Stimulated activated CD4-positive, alpha-beta T cell treated with anti-CD3 and anti-CD28 coated beads, TNF-alpha, amount 100 ng/mL, for 48 hours (primary cell): ENCODE results near the gene TPRG1L.
A peak's percentile ranks its signal among the peaks of the same experiment; 100 is the strongest.
"Not testable (repeated sequence)": the region's sequence is repeated elsewhere in the genome, so short reads cannot be mapped to it uniquely, and the experiment has no call there.

Source experiments
- DNase-seq, 3 donors: peaks; one replicate each; pipeline ENCODE4 v3.0.0-alpha.2; 2020; ENCODE audit warnings: low read depth in 3 of 3

The TPRG1L gene

DNA sequence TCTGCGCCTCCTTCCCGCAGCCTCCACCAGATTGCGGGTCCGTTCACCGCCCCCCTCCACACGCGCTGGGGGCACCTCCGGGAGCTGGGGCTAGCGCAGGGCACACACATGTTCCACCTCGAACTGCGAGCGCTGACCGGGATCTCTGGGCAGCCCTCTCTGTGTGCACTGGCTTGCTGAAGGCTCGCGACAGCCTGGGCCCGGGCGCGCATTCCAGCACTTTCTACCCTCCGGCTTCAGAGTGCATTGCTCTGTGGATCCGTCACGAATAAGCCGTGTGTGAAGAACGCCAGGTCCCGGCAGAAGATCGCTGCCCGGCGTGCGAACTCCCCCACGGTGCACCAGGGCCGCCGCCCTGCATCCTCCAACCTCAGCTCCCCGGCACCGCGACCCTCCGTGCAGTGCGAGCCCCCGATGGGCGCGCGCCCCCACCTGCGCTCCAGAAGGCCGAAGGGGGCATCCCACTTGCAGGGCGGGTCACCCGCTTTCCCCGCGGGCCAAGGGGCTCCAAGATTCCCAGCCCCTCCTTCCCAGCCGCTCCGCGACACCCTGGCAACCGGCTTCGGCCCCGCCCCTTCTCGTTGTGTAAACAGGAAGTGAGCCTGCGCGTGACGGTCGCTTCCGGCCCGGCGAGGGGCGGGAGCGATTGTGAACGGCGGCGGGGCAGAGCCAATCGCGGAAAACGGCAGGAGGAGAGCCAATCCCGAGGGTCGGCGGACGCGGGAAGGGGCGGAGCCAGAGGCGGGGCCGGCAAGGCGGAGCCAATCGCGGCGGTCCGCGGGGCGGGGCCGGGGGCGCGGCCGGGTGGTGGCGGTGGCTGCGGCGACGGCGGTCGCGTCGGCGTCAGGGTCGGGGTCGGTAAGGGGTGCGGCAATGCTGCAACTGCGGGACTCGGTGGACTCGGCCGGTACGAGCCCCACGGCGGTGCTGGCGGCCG lies at the start of gene TPRG1L:
Gene TPRG1L (plus strand): TSS at position 816 of the 937 bp plus-strand sequence. CDS start 58 bp downstream, at position 874.
- peak; percentile 95 to 97 (median 96) for DNase-seq

GRCh38 chr1:3575515-3575914 lies 49.3 kb upstream of the TPRG1L start:
- not testable (repeated sequence) for DNase-seq

- no peak for DNase-seq
Observed at GRCh38 chr1:3575993-3576392, 48.8 kb upstream of the TPRG1L start.

DNA sequence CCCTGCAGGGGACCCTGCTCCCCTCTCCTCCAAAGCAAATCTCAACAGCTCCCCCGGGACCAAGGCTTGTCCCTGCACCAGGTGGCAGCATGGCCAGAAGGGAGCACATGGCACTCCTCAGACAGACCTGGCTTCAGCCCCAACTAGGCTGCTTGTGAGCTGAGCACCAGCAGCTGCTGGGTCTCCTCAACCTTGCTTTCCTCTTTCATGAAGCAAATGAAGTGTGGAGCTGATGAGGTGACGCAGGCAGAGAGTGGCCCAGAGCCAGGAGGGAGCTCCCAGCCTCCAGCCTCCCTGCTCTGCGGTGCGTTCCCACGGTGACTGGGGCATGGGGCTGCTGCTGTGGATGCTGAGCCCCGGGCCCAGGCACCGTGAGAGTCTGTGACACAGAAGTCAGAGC lies 47.5 kb upstream of the TPRG1L start:
- DNase-seq = no peak

DNA sequence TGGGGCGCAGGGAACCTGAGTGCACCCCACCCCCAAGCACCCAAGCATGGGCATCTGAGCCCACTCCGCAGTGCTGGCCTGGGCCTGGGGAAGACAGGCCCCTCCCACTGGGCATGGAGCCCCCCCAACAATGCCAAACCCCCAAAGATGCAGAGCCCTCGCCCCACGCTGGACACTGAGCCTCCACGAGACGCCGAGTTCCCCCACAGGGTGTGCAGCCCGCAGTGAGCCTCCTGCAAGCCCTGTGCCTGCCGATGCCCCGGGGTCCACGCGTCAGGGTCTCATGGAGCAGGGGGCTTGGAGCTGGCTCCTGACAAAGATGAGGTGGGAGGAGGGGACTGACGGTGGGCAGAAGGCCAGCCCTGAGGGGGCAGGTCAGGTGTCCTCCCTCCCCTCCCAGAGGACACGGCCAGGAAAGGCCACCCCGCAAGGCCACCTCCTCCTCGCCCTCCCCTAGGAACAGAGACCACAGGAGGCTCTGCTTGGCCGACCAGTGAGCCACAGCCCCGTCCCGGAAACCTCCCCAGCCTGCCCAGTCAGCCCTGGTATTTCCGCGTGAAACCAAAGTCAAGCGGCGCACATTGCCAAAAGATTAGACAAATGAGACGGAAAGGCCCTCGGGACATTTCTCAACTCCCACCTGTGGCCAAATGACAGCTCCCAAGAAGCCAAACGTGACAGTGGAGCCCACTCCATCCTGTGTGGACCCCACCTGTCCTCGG lies 46.9 kb upstream of the TPRG1L start:
- no peak for DNase-seq

GRCh38 chr1:3578433-3578805 lies 46.4 kb upstream of the TPRG1L start:
- no peak for DNase-seq

GRCh38 chr1:3578906-3579305 lies 45.9 kb upstream of the TPRG1L start:
- DNase-seq = no peak

DNA sequence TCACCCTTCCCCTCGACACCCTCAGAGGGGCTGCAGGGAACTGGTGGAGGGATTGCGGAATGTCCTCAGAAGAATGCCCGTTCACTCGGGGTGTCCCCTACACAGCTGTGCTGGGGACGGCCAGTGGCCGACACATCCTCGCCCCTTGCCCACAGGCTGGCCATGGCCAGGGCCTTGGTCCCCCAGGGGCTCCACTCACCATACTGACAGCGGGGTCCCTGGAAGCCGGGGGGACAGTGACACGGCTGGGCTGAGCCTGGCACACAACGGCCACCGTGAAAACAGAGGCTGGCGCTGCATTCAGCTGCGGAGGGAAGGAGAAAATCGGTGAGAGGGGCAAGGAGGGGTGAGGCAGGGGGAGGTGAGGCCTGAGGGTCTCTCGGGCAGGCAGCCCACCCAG lies 45.2 kb upstream of the TPRG1L start:
- no peak for DNase-seq

- DNase-seq = no peak
Observed at GRCh38 chr1:3580231-3580630, 44.6 kb upstream of the TPRG1L start.

DNA sequence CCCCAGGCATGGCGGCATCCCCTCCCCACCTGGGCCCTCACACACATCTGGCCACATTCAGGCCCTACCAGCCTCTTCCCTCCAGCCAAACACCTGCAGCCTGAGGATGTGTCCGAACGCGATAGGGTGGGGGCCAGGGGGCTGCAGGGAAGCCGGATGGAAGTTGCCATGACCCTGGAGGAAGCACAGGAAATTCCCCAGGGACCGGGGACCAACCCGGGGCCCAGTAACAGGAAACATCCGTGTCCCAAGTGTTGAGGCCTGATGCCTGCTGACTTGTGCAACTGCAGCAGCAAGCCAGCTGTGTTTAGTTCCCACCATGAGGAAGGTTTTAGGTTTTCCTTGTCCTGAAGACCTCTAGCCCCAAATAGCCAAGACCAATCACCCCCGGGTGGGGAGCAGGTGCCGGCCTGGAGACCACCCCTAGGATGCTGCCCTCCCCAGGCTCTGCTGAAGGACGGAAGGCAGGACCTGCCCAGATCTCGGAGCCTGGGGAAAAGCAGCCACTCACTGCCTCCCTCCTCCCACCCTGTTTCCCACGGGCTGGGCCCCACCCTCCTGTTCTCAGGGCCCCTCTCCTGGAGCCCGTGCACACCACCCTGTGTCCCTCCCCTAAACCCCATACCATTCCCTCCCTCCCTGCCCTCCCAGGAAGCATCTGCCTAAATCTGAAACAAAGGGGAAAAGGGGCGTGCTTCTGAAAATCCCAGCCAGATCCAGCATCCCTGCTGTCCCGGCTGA lies 43.3 kb upstream of the TPRG1L start:
- DNase-seq = no peak

DNA sequence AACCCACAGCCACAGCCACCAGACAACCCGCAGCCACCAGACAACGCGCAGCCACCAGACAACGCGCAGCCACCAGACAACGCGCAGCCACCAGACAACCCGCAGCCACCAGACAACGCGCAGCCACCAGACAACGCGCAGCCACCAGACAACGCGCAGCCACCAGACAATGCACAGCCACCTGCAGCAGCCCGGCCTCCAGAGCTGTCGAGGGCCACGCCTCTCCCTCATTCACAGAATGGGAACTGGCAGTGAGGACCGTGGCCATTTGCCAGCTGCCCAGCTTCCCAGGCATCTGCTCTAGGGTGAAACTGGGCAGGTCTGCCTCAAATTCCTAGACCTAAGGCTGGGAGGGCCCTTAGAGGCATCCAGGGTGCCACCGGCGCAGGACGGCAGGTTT lies 41.1 kb upstream of the TPRG1L start:
- DNase-seq = not testable (repeated sequence)

DNA sequence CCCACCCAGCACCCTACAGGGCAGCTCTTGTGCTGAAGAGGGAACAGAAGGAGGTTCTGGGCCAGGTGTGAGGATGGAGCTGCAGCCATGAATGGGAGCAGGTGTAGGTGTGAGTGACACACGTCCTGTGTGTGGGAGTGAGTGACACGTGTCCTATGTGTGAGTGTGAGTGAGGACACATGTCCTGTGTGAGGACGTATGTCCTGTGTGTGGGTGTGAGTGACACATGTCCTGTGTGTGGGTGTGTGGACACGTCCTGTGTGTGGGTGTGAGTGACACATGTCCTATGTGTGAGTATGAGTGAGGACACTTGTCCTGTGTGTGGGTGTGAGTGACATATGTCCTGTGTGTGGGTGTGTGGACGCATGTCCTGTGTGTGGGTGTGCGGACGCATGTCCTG lies 39.9 kb upstream of the TPRG1L start:
- DNase-seq = peak in 1 of 3 donors; percentile 29

DNA sequence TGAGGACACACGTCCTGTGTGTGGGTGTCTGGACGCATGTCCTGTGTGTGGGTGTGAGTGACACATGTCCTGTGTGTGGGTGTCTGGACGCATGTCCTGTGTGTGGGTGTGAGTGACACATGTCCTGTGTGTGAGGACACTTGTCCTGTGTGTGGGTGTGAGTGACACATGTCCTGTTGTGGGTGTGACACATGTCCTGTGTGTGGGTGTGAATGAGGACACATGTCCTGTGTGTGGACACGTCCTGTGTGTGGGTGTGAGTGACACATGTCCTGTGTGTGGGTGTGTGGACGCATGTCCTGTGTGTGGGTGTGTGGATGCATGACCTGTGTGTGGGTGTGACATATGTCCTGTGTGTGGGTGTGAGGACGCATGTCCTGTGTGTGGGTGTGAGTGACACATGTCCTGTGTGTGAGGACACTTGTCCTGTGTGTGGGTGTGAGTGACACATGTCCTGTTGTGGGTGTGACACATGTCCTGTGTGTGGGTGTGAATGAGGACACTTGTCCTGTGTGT lies 39.4 kb upstream of the TPRG1L start:
- not testable (repeated sequence) for DNase-seq

- DNase-seq = no peak
Observed at GRCh38 chr1:3585940-3586568, 38.8 kb upstream of the TPRG1L start.

DNA sequence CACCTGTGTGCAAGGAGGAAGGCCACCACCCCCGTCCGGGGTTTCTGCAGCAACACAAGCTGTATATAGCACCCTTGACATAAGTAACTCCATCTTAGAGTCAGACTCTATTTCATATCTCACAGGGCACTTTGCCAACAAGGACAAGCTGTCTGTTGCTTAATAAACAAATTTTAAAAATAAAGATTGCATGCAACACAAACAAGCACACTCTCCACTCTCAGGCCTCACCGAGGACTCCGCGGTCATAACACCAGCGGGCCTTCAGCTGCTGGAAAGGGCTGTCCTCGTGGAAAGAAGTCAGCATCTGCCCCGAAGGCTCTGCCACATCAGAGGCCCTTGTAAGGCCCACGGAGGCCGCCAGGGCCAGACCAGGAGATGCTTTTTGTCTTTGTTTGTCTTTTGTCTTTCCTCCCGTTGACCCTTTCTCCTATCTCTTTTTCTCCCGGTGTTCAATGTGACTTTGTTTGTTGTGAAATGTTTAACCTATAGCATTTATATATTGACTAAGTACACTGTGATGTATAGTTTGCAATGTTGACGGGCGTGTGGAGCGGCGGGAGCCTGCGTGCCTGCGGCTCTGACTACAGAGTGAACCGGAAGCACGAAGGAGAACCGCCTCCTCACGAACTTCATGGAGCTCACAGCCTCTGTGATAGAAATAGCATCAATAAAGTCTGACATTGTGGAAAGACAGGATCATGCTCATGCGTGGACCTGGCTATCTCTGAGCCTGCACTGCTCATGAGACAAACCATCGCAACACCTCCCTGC lies 37.6 kb upstream of the TPRG1L start:
- DNase-seq = no peak

DNA sequence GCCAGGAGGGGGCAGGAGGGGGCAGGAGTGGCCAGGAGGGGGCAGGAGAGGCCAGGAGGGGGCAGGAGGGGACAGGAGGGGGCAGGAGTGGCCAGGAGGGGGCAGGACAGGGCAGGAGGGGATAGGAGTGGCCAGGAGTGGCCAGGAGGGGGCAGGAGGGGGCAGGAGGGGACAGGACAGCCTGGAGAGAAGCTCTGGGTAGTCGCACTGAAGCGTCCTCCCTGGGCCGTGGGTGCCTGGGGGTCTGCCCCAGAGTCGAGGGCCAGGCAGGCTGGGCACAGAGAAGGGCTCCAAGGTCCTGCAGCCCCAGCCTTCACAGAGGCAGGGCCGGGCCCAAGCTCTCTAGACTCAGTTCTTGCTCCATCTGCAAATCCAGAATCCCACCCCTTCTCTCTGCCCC lies 36.4 kb upstream of the TPRG1L start:
- no peak for DNase-seq

GRCh38 chr1:3590139-3590763 lies 34.6 kb upstream of the TPRG1L start:
- DNase-seq = no peak

DNA sequence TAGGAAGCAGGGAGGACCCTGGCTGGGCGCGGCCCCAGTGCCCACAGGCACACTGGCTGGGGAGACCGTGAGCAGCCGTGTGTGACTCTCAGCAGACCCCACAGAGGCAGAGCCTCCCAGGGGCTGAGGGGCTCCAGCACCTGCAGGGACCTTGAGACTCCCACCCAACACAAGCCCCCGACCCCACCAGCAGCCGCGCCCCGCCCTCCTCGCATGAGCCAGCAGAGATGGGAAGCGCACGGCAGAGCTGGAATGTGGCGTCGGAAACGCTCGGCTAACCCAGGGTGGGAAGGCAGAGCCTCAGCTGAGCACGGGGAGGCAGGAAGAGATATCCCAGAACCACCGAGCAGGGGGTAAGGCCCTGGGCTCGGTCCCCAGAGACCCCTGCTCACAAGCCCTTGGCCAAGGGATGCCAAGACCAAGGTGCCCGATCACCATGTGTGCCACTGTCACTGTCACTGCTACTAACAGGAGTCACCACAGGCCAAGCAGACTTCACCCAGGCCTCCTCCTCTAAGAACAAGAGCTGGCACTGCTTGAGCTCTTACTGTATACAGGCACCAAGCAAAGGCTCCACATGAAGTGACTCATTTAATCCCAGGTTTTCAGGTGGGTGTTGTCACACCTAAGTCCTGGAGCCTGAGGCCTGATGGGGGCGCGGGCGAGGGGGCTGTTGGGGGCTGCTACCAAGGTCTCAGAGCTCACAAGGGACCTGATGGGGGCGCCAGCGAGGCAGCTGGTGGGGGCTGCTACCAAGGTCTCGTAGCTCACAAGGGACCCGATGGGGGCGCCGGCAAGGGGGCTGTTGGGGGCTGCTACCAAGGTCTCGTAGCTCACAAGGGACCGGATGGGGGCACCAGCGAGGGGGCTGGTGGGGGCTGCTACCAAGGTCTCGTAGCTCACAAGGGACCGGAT lies 33.6 kb upstream of the TPRG1L start:
- DNase-seq = no peak

DNA sequence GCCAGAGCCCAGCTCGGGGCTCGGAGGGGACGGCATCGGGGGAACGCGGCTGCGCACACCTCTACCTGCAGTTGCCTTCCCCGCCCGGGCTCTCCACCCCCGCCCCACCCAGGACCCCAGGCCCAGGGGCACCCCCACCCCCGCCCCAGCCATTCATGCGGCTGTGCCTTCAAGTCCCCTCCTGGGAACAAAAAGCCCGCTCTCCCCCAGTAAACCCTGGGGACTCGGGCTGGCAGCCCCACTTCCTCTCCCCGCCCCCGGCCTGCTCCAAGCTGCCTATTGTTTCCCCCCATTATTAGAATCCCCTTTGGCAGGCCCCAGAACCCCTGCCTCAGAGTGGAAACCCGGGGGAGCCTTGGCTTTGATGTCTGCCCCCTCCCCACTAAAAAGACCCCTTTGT lies 31.5 kb upstream of the TPRG1L start:
- no peak for DNase-seq
